Body of pancreas (tissue), 4 donors: Measurements from ENCODE around the gene ATG4D. TPM values are rescaled to one million over a fixed set of nuclear protein-coding genes. Genes with fewer than 3 reads are reported as not detected.

Experiments used
- ATAC-seq: fragments of 150-250 bp; one replicate; pipeline ENCODE4 v1.9.1; 2016
- DNase-seq, 4 donors: peaks; one replicate each; pipeline ENCODE4 v3.0.0-alpha.2; 2019
- H3K27ac ChIP-seq, 4 donors: fragments of 200-600 bp; sonication (generic); 1 replicate in 3 of 4; 2 replicates in 1 of 4; pipeline versions ENCODE4 v1.5.1 to v1.6.1; 2016 to 2019; ENCODE audit warnings: mild to moderate bottlenecking in 1 of 4, mixed read lengths in 1 of 4, moderate library complexity in 1 of 4
- H3K27me3 ChIP-seq, 2 donors: fragments of 200-600 bp; sonication (generic); one replicate each; pipeline ENCODE4 v1.6.0; 2016; ENCODE audit warnings: mild to moderate bottlenecking in 1 of 2
- H3K36me3 ChIP-seq, 2 donors: fragments of 200-600 bp; sonication (generic); replicated peaks in 1 of 2; 2 replicates each; pipeline ENCODE4 v1.5.1; 2016; ENCODE audit warnings: low read depth in 2 of 2; ENCODE audit not compliant: insufficient read depth in 1 of 2
- H3K4me1 ChIP-seq: fragments of 200-600 bp; sonication (generic); one replicate; pipeline ENCODE4 v1.6.0; 2016
- H3K4me3 ChIP-seq, 2 donors: fragments of 200-600 bp; sonication (generic); 1 replicate in 1 of 2; 2 replicates in 1 of 2; pipeline ENCODE4 v1.5.1; 2016 to 2019
- H3K9me3 ChIP-seq, 3 donors: fragments of 200-600 bp; sonication (generic); 1 replicate in 2 of 3; 2 replicates in 1 of 3; pipeline ENCODE4 v1.5.1; 2016
- POLR2A ChIP-seq, 3 donors: fragments of 450-650 bp; IDR thresholded peaks; one replicate each; pipeline ENCODE4 v1.6.1; 2016; ENCODE audit warnings: antibody characterized with exemption in 3 of 3, mild to moderate bottlenecking in 2 of 3
- WGBS, 2 donors: methylation state at CpG; one replicate each; pipeline ENCODE4 v1.1.5; 2017; 5-methylcytosine and 5-hydroxymethylcytosine counted together
- intact Hi-C: fragments of 100-400 bp; cut with DNase I; formaldehyde crosslinking; loops from one replicate; pipeline ENCODE4 v1.15.1; 2023
- total RNA-seq, 2 donors: library from RNA; depleted of rRNA; stranded (reverse); fragments of >200 nt; gene quantifications; one replicate each; pipeline ENCODE4 v1.1.0, GENCODE V29; 2016
- TF ChIP-seq, protein P1 (sequence below), 7 experiments: fragments of 450-650 bp in 4 of 7; fragments of 200-600 bp in 3 of 7; sonication (generic) in 3 of 7; IDR thresholded peaks; one replicate each; pipeline ENCODE4 v1.5.1; 2016 to 2019; ENCODE audit warnings: antibody characterized with exemption in 7 of 7

ATG4D gene
- total RNA-seq, 2 donors from 2014 or later, result 20.4 to 23.3 TPM

DNA sequence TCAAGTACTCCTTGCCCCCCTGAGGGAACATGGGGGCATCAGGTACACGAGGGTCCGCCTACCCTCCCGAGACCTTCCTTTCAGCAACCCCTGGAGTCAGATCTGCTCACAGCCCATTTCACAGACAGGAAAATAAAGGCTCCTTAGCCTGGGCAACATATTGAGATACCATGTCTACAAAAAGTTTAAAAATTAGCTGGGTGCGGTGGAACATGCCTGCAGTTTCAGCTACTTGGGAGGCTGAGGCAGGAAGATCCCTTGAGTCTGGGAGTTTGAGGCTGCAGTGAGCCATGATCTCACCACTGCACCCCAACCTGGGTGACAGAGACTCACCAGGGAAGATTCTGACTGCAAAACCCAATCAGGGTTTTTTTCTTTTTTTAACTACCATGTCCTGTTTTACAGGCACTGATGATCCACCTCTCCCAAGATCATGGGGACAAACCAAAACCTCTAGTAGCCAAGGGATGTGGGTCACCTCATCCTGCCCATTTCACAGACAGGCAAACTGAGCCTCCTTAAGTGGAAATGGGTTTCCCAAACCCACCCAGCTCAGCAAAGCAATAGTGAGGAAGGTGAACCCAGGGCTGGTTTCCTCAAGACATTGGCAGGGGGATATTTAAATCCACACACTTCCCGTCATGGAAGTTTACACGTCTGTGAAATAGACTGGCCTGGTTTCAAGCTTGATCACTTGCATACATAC, 31.5 kb downstream of the ATG4D start:
- ATAC-seq (no peak), DNase-seq (no peak)
- H3K27me3 ChIP-seq, result no peaks in the 10 kb centered on the region
- no peak overlapping the region for H3K4me3 ChIP-seq
- H3K27ac ChIP-seq, result no peak overlapping the region
- intact Hi-C loops, result no loop called here
- no peaks in the 10 kb centered on the region for H3K9me3 ChIP-seq
- TF ChIP-seq, protein P1, sequence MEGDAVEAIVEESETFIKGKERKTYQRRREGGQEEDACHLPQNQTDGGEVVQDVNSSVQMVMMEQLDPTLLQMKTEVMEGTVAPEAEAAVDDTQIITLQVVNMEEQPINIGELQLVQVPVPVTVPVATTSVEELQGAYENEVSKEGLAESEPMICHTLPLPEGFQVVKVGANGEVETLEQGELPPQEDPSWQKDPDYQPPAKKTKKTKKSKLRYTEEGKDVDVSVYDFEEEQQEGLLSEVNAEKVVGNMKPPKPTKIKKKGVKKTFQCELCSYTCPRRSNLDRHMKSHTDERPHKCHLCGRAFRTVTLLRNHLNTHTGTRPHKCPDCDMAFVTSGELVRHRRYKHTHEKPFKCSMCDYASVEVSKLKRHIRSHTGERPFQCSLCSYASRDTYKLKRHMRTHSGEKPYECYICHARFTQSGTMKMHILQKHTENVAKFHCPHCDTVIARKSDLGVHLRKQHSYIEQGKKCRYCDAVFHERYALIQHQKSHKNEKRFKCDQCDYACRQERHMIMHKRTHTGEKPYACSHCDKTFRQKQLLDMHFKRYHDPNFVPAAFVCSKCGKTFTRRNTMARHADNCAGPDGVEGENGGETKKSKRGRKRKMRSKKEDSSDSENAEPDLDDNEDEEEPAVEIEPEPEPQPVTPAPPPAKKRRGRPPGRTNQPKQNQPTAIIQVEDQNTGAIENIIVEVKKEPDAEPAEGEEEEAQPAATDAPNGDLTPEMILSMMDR (IDR thresholded peaks at IDR 0.05), result no peak
- no peak for TF ChIP-seq POLR2A (IDR thresholded peaks at IDR 0.05)
- WGBS, 2 donors, result 88 to 92% methylated on average over 4 to 6 of the region's 6 CpGs
- peaks cover 0 to 2% of the 10 kb centered on the region in 2 donors for H3K36me3 ChIP-seq
- peaks cover 4% of the 10 kb centered on the region for H3K4me1 ChIP-seq

DNA sequence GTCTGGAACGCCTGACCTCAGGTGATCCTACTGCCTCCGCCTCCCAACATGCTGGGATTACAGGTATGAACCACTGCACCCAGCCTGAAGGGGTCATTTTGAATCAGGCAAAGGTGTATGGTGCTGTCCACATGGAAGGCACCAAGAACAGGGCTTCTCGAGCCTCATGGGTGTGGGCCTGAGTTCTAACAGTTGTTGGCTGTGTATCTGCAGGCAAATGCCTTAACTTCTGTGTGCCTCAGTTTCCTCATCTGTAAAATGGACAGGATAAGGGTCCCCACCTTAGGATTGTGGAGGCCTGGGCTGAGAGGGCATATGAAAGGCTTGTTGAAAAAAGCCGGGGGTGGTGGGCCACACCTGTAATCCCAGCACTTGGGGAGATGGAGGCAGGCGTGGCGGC, 34.2 kb downstream of the ATG4D start:
- peaks cover 0 to 7% of the 10 kb centered on the region in 2 donors for H3K36me3 ChIP-seq
- DNase-seq, result no peak
- 89 to 97% methylated on average over 5 to 6 of the region's 6 CpGs for WGBS, 2 donors
- no peak overlapping the region for H3K27ac ChIP-seq
- no peaks in the 10 kb centered on the region for H3K9me3 ChIP-seq
- no peaks in the 10 kb centered on the region for H3K27me3 ChIP-seq
- intact Hi-C loops, result no loop called here
- H3K4me3 ChIP-seq, result no peak overlapping the region
- TF ChIP-seq, protein P1 (IDR thresholded peaks at IDR 0.05), result no peak
- TF ChIP-seq POLR2A (IDR thresholded peaks at IDR 0.05), result no peak
- no peak for ATAC-seq
- H3K4me1 ChIP-seq, result no peaks in the 10 kb centered on the region

DNA sequence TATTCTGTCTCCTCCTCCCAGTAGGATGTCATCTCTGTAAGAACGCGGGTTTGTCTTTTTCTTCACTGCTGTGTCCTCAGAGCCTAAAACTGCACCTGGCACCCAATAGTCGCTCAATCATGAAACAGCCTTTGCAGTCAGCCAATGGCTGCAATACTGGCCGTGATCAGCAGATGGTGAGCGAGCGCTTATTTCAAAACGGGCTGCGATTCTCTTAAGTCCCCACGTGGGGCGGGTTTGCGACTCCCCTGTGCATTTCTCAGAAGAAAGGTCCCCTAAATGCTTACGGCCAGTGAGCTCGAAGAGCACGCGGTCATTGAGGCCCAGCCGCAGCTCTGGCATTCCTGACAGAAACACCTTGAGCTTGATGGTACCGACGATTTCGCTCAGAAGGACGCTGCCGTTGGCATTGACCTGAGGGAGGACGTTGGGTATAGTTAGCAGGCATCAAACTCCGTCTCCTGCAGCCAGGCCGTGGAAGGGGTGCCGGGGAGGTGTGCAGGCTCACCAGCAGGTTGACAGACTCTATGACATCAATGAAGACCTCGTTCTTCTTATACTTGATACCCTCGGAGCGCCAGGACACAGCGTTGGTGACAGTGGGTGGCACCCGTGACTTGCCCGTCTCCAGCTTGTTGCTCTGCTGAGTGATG, 37.4 kb downstream of the ATG4D start:
- Histone ChIP-seq H3K36me3 (peaks cover 0 to 5% of the 10 kb centered on the region in 2 donors), H3K4me1 (peaks cover 7% of the 10 kb centered on the region), H3K27ac (no peak overlapping the region), H3K4me3 (no peak overlapping the region), H3K27me3 (no peaks in the 10 kb centered on the region), H3K9me3 (no peaks in the 10 kb centered on the region)
- WGBS, 2 donors, result 12 to 30% methylated on average over 13 to 31 of the region's 31 CpGs
- ATAC-seq (peak; percentile 96), DNase-seq (peak; percentile 88 to 93 (median 91))
- intact Hi-C loops, result no loop called here
- no peak for TF ChIP-seq POLR2A (IDR thresholded peaks at IDR 0.05)
- TF ChIP-seq, protein P1 (IDR thresholded peaks at IDR 0.05), result peak; percentile 87 to 100 (median 99)

DNA sequence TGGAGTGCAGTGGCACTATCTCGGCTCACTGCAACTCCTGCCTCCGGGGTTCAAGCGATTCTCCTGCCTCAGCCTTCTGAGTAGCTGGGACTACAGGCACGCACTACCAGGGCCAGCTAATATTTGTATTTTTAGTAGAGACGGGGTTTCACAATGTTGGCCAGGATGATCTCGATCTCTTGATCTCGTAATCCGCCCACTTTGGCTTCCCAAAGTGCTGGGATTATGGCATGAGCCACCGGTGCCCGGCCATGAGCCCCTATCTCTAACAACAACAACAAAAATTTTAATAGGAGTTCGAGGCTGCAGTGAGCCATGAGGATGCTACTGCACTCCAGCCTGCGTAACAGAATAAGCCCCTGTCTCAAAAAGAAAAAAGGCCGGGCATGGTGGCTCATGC, 38.4 kb downstream of the ATG4D start:
- DNase-seq (no peak), ATAC-seq (no peak)
- intact Hi-C loops, result loop anchor here (2.0 kb wide), 1 partner anchor 61 kb away; no protein-coding TSS in a partner anchor
- Histone ChIP-seq H3K4me1 (peaks cover 14% of the 10 kb centered on the region), H3K4me3 (no peak overlapping the region), H3K27ac (no peak overlapping the region), H3K36me3 (peaks cover 0 to 5% of the 10 kb centered on the region in 2 donors), H3K27me3 (no peaks in the 10 kb centered on the region), H3K9me3 (no peaks in the 10 kb centered on the region)
- TF ChIP-seq POLR2A (IDR thresholded peaks at IDR 0.05), result no peak
- TF ChIP-seq, protein P1 (IDR thresholded peaks at IDR 0.05), result no peak
- 90 to 95% methylated on average over 12 to 13 of the region's 13 CpGs for WGBS, 2 donors
